PC-3 (cell line): Measurements from ENCODE around the gene KIRREL1. TPM values are rescaled to one million over a fixed set of nuclear protein-coding genes. Genes with fewer than 3 reads are reported as not detected.

ENCODE experiments used
- ATAC-seq: fragments of 200-7000 bp; cut with Tn5 transposase; 2 replicates; pipeline ENCODE4 v1.9.1; 2020; ENCODE audit warnings: mild to moderate bottlenecking, moderate library complexity
- BruUV-seq: library from RNA; stranded (reverse); fragments of 400-500 nt; replicated peaks from 2 replicates; lab custom pipeline; 2021; lab: Mats Ljungman, UMichigan
- CTCF ChIA-PET: fragments of 300-600 bp; sonication (Branson Sonifier 250); formaldehyde crosslinking; loops from one replicate; lab custom pipeline; 2022; ENCODE audit warnings: antibody characterized with exemption; lab: Charles Lee
- POLR2A ChIA-PET: fragments of 300-600 bp; sonication (Branson Sonifier 250); formaldehyde crosslinking; loops from one replicate; lab custom pipeline; 2022; ENCODE audit warnings: antibody characterized with exemption; ENCODE audit not compliant: unreplicated experiment; lab: Charles Lee
- DNase-seq: peaks from one replicate; pipeline ENCODE4 v3.0.0-alpha.2; 2015
- H2AFZ ChIP-seq: fragments of 300-600 bp; sonication (generic); 2 replicates; pipeline ENCODE4 v1.6.0; 2016; ENCODE audit warnings: antibody characterized with exemption, low read length
- H3F3A ChIP-seq: fragments of 300-600 bp; sonication (generic); one replicate; pipeline ENCODE4 v1.6.0; 2017; ENCODE audit warnings: antibody characterized with exemption, low read length, control low read depth, mild to moderate bottlenecking; ENCODE audit not compliant: unreplicated experiment
- H3K27ac ChIP-seq: fragments of 300-600 bp; sonication (generic); 2 replicates; pipeline ENCODE4 v1.5.1; 2016; ENCODE audit warnings: mild to moderate bottlenecking, low read length
- H3K27me3 ChIP-seq: fragments of 300-600 bp; sonication (generic); 2 replicates; pipeline ENCODE4 v1.6.1; 2016; ENCODE audit warnings: low read length, mixed read lengths
- H3K36me3 ChIP-seq: fragments of 300-600 bp; sonication (generic); 2 replicates; pipeline ENCODE4 v1.6.1; 2016; ENCODE audit warnings: low read depth, mixed run types, low read length, mixed read lengths
- H3K4me1 ChIP-seq: fragments of 300-600 bp; sonication (generic); 2 replicates; pipeline ENCODE4 v1.5.1; 2016; ENCODE audit warnings: low read length; ENCODE audit not compliant: insufficient read depth
- H3K4me2 ChIP-seq: fragments of 300-600 bp; sonication (generic); 2 replicates; pipeline ENCODE4 v1.6.0; 2016; ENCODE audit warnings: low read length
- H3K4me3 ChIP-seq: fragments of 300-600 bp; sonication (generic); 2 replicates; pipeline ENCODE4 v1.5.1; 2016; ENCODE audit warnings: mild to moderate bottlenecking, low read length, mixed read lengths
- H3K79me2 ChIP-seq: fragments of 300-600 bp; sonication (generic); 2 replicates; pipeline ENCODE4 v1.6.1; 2017; ENCODE audit warnings: low read length, mixed read lengths
- H3K9ac ChIP-seq: fragments of 300-600 bp; sonication (generic); 2 replicates; pipeline ENCODE4 v1.6.0; 2016; ENCODE audit warnings: mild to moderate bottlenecking, low read length
- H3K9me2 ChIP-seq: fragments of 300-600 bp; sonication (generic); replicated peaks from 2 replicates; pipeline ENCODE4 v1.6.1; 2016; ENCODE audit warnings: mixed run types, low read length, mixed read lengths
- H3K9me3 ChIP-seq: fragments of 300-600 bp; sonication (generic); 2 replicates; pipeline ENCODE4 v1.6.1; 2016; ENCODE audit warnings: low read length, mixed read lengths
- H4K20me1 ChIP-seq: fragments of 300-600 bp; sonication (generic); 2 replicates; pipeline ENCODE4 v1.6.1; 2016; ENCODE audit warnings: low read length, mixed read lengths
- EZH2 ChIP-seq: fragments of 300-600 bp; sonication (generic); IDR thresholded peaks from one replicate; pipeline ENCODE4 v1.6.1; 2017; ENCODE audit warnings: antibody characterized with exemption, mild to moderate bottlenecking, low read length; ENCODE audit not compliant: unreplicated experiment
- EZH2phosphoT487 ChIP-seq: fragments of 300-600 bp; sonication (generic); IDR thresholded peaks from 2 replicates; pipeline ENCODE4 v1.6.1; 2018; ENCODE audit warnings: mild to moderate bottlenecking, antibody characterized with exemption, low read length, borderline replicate concordance
- intact Hi-C: fragments of 100-400 bp; cut with micrococcal nuclease; formaldehyde crosslinking; loops from 2 replicates; pipeline ENCODE4 v1.9.0; 2023
- total RNA-seq: library from RNA; depleted of rRNA; stranded (reverse); fragments of >200 nt; gene quantifications from 2 replicates; pipeline ENCODE4 v1.2.3, GENCODE V29; 2014
- TF ChIP-seq, protein P1 (sequence below): fragments of 300-600 bp; sonication (generic); conservative IDR thresholded peaks from 2 replicates; pipeline ENCODE4 v1.5.1; 2017; ENCODE audit warnings: antibody characterized with exemption, low read depth, mild to moderate bottlenecking, low read length

Gene KIRREL1
- total RNA-seq, 1 experiment from 2014 or later = 49.8 TPM

DNA sequence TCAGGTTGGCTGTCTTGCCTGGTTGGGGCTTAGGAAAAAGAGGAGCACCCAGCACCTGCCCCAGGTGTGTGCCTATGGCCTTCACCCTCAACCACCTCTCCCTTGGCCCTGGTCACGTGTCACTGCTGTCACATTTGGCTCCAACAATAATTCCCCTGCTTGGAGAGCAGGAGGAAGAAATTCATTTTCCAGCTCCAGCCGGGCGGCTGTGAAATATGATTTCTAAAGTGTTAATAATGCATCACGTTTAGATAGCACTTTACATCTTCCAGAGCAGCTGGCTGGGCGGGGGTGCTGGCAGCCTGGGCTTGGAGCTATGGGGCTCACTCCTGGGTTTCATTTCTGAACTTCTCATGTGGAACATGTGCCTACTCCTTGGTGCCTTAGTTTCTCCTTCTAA is 63.1 kb downstream of the KIRREL1 start:
- no peaks in the 10 kb centered on the region; the same call in 1 of the 2 replicates for H3K36me3 ChIP-seq
- H3K9ac ChIP-seq = no peak overlapping the region
- H3K79me2 ChIP-seq = no peaks in the 10 kb centered on the region; the same call in 1 of the 2 replicates
- no peaks in the 10 kb centered on the region for H3K4me1 ChIP-seq
- H2AFZ ChIP-seq = no peak overlapping the region
- no TSS peak for BruUV-seq
- TF ChIP-seq, protein P1, sequence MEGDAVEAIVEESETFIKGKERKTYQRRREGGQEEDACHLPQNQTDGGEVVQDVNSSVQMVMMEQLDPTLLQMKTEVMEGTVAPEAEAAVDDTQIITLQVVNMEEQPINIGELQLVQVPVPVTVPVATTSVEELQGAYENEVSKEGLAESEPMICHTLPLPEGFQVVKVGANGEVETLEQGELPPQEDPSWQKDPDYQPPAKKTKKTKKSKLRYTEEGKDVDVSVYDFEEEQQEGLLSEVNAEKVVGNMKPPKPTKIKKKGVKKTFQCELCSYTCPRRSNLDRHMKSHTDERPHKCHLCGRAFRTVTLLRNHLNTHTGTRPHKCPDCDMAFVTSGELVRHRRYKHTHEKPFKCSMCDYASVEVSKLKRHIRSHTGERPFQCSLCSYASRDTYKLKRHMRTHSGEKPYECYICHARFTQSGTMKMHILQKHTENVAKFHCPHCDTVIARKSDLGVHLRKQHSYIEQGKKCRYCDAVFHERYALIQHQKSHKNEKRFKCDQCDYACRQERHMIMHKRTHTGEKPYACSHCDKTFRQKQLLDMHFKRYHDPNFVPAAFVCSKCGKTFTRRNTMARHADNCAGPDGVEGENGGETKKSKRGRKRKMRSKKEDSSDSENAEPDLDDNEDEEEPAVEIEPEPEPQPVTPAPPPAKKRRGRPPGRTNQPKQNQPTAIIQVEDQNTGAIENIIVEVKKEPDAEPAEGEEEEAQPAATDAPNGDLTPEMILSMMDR = no peak
- no peak for TF ChIP-seq EZH2phosphoT487
- TF ChIP-seq EZH2 = no peak
- ChIA-PET CTCF (no interaction called here), POLR2A (no interaction called here)
- intact Hi-C loops = no loop called here
- no peak overlapping the region for H3K4me2 ChIP-seq
- H4K20me1 ChIP-seq = no peaks in the 10 kb centered on the region
- no peaks in the 10 kb centered on the region for H3K9me2 ChIP-seq
- no peak overlapping the region for H3K4me3 ChIP-seq
- no peaks in the 10 kb centered on the region for H3K9me3 ChIP-seq
- no peaks in the 10 kb centered on the region for H3K27me3 ChIP-seq
- H3F3A ChIP-seq = no peaks in the 10 kb centered on the region
- ATAC-seq (no peak), DNase-seq (no peak)
- H3K27ac ChIP-seq = no peak overlapping the region

DNA sequence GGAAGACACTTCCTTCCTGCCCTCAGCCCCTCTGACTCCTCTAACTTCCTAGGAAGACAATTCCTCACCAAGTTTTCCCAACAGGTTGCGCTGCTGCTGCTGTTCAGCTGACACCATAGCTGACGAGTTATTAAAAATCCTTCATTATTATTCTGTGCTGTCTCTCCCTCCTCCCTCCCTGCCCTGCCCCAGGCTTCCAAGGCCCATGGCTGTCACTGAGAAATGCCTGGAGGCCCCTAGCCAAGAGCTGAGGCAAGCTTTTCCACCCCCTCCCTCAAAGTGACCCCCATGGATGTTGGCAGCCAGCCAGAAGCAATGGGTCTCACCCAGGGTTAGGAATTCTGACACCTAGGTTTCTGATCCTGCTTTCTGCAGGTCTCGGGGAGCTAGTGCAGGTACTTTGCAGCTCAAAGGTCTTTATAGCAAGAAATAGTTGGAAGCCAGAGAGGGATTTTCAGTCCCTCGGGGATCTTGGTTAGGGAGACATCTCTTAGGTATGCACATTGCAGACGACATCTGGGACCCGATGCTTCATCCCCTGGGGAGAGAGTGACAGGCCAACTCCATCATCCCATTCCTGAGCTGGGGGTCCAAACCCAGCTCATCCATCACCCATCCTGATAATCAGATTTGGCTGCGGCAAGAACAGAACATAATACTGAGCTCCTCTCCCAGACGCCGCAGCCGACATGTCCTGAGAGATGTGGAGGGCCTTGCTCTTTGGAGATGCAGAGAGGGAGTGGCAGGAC is 65.0 kb downstream of the KIRREL1 start:
- Histone ChIP-seq H3K9ac (no peak overlapping the region), H3K27ac (no peak overlapping the region), H3K9me3 (no peaks in the 10 kb centered on the region), H3K79me2 (no peaks in the 10 kb centered on the region; the same call in 1 of the 2 replicates), H4K20me1 (no peaks in the 10 kb centered on the region), H3F3A (no peaks in the 10 kb centered on the region), H3K27me3 (no peaks in the 10 kb centered on the region), H3K4me2 (no peak overlapping the region), H3K9me2 (no peaks in the 10 kb centered on the region), H3K4me3 (no peak overlapping the region), H3K4me1 (no peaks in the 10 kb centered on the region), H3K36me3 (no peaks in the 10 kb centered on the region; the same call in 1 of the 2 replicates), H2AFZ (no peak overlapping the region)
- ChIA-PET CTCF (no interaction called here), POLR2A (no interaction called here)
- TF ChIP-seq EZH2 = no peak
- TF ChIP-seq, protein P1 = no peak
- TF ChIP-seq EZH2phosphoT487 = no peak
- intact Hi-C loops = no loop called here
- ATAC-seq = no peak
- no peak for DNase-seq
- no TSS peak for BruUV-seq

DNA sequence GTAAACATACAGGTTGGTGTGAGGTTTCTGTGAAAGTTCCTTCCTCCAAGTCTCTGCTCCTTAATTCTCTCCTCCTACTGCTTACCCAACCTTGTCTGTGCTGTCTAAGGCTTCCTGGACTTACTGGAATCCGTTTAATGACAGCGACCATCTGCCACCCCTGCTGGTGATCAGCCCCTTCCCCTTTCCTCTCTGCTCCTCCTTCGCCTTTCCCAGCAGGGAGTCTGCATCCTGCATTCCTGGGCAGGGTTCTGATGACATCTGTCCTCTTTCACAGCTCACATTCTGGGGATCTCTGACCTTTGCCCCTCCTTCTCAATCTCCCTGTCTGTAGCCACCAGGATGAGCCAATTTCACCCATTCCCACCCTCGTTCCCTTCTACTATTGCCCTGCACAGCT is 66.5 kb downstream of the KIRREL1 start:
- BruUV-seq = no TSS peak
- Histone ChIP-seq H3K27ac (no peak overlapping the region), H3K27me3 (no peaks in the 10 kb centered on the region), H3K4me2 (no peak overlapping the region), H3K36me3 (peaks cover 4% of the 10 kb centered on the region), H3K9ac (no peak overlapping the region), H2AFZ (no peak overlapping the region), H3K79me2 (peaks cover 5% of the 10 kb centered on the region), H4K20me1 (no peaks in the 10 kb centered on the region), H3K9me2 (no peaks in the 10 kb centered on the region), H3K9me3 (no peaks in the 10 kb centered on the region), H3K4me3 (no peak overlapping the region), H3F3A (no peaks in the 10 kb centered on the region), H3K4me1 (no peaks in the 10 kb centered on the region)
- TF ChIP-seq EZH2 = no peak
- no peak for TF ChIP-seq EZH2phosphoT487
- TF ChIP-seq, protein P1 = no peak
- intact Hi-C loops = no loop called here
- POLR2A ChIA-PET = no interaction called here
- ATAC-seq = no peak
- CTCF ChIA-PET = no interaction called here
- no peak for DNase-seq
